Measurements from ENCODE around the gene BNC2.

Gene BNC2

DNA sequence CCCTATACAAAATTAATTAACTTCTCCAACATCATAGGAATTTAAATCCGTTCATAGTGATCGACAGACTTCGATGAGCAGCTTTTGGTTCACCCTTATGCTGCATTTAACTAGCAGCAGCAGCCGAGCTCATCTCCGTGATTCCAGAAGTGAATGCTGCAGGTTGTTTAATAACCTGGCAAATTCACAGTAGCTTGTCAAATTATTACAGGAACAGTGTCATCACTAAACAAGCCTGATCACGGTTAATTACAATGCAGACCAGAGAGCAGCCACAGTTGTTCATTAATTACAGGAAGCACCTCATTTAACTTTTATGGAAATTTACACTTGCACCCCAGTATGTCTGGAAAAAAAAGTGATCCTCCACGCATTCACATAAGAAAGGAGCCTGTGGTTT lies 188.2 kb downstream of the BNC2 start:
- peaks cover 5% of the 10 kb centered on the region for H3K4me1 ChIP-seq (ENCODE audit: control insufficient read depth, insufficient read depth, low read length)
- H3K4me3 ChIP-seq (ENCODE audit: low read depth, low read length): no peak overlapping the region
- POLR2A ChIA-PET: no interaction called here
- TF ChIP-seq ZNF221 (tag by site-specific recombination; IDR thresholded peaks at IDR 0.05; ENCODE audit: borderline replicate concordance) (no peak), GLI4 (tag by site-specific recombination; IDR thresholded peaks at IDR 0.05) (no peak), ZNF791 (tag by site-specific recombination; IDR thresholded peaks at IDR 0.05) (no peak), ZNF670 (tag by site-specific recombination; IDR thresholded peaks at IDR 0.05; ENCODE audit: low read depth) (no peak), ZNF37A (tag by site-specific recombination; IDR thresholded peaks at IDR 0.05) (no peak), ZSCAN30 (tag by site-specific recombination; IDR thresholded peaks at IDR 0.05) (no peak), SP7 (tag by site-specific recombination; IDR thresholded peaks at IDR 0.05) (no peak), ZNF184 (tag by site-specific recombination; IDR thresholded peaks at IDR 0.05) (no peak), ZNF23 (tag by site-specific recombination; IDR thresholded peaks at IDR 0.05; ENCODE audit: borderline replicate concordance) (no peak), ZNF514 (tag by site-specific recombination; IDR thresholded peaks at IDR 0.05) (no peak), REPIN1 (tag by site-specific recombination; IDR thresholded peaks at IDR 0.05; ENCODE audit: low read depth) (no peak)
- TF ChIP-seq, protein P1, sequence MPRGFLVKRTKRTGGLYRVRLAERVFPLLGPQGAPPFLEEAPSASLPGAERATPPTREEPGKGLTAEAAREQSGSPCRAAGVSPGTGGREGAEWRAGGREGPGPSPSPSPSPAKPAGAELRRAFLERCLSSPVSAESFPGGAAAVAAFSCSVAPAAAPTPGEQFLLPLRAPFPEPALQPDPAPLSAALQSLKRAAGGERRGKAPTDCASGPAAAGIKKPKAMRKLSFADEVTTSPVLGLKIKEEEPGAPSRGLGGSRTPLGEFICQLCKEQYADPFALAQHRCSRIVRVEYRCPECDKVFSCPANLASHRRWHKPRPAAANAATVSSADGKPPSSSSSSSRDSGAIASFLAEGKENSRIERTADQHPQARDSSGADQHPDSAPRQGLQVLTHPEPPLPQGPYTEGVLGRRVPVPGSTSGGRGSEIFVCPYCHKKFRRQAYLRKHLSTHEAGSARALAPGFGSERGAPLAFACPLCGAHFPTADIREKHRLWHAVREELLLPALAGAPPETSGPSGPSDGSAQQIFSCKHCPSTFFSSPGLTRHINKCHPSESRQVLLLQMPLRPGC (tag by site-specific recombination; IDR thresholded peaks at IDR 0.05): no peak
- TF ChIP-seq, protein P2, sequence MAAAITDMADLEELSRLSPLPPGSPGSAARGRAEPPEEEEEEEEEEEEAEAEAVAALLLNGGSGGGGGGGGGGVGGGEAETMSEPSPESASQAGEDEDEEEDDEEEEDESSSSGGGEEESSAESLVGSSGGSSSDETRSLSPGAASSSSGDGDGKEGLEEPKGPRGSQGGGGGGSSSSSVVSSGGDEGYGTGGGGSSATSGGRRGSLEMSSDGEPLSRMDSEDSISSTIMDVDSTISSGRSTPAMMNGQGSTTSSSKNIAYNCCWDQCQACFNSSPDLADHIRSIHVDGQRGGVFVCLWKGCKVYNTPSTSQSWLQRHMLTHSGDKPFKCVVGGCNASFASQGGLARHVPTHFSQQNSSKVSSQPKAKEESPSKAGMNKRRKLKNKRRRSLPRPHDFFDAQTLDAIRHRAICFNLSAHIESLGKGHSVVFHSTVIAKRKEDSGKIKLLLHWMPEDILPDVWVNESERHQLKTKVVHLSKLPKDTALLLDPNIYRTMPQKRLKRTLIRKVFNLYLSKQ (tag by site-specific recombination; IDR thresholded peaks at IDR 0.05; ENCODE audit: borderline replicate concordance): no peak
- H3K36me3 ChIP-seq (ENCODE audit: control insufficient read depth in 2 of 2, insufficient read depth in 1 of 2, low read length in 2 of 2): no peaks in the 10 kb centered on the region
- CTCF ChIA-PET: interaction anchor here (0.7 kb wide), 2 partner anchors 58 to 779 kb away, joined by 3 read pairs; no protein-coding TSS in a partner anchor
- H3K27ac ChIP-seq (ENCODE audit: extremely low read depth, low read depth, low read length): no peak overlapping the region
- no peaks in the 10 kb centered on the region for H3K9me3 ChIP-seq (ENCODE audit: control insufficient read depth, insufficient read depth, low read depth, low read length)

DNA sequence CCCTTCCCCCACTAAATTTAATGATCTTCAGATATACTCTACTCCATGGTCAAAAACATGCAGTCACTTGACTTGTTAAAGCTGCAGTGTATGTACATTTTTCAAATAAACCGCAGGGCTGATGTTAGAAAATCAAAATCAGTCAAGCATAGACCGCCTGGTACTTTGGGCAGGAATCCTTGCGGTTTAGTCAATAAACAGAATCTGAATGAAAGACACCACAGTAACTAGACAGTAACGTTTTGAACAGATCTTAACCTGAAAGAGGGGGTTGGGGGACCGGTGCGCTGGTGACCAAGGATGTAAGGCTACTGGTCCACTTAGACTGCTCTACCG lies 188.8 kb downstream of the BNC2 start:
- no peaks in the 10 kb centered on the region for H3K9me3 ChIP-seq (ENCODE audit: control insufficient read depth, insufficient read depth, low read depth, low read length)
- POLR2A ChIA-PET: no interaction called here
- no peak overlapping the region for H3K27ac ChIP-seq (ENCODE audit: extremely low read depth, low read depth, low read length)
- CTCF ChIA-PET: no interaction called here
- H3K4me1 ChIP-seq (ENCODE audit: control insufficient read depth, insufficient read depth, low read length): peaks cover 2% of the 10 kb centered on the region; the same call in 1 of the 2 replicates
- TF ChIP-seq, protein P3, sequence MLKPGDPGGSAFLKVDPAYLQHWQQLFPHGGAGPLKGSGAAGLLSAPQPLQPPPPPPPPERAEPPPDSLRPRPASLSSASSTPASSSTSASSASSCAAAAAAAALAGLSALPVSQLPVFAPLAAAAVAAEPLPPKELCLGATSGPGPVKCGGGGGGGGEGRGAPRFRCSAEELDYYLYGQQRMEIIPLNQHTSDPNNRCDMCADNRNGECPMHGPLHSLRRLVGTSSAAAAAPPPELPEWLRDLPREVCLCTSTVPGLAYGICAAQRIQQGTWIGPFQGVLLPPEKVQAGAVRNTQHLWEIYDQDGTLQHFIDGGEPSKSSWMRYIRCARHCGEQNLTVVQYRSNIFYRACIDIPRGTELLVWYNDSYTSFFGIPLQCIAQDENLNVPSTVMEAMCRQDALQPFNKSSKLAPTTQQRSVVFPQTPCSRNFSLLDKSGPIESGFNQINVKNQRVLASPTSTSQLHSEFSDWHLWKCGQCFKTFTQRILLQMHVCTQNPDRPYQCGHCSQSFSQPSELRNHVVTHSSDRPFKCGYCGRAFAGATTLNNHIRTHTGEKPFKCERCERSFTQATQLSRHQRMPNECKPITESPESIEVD (tag by site-specific recombination; IDR thresholded peaks at IDR 0.05): peak; percentile 40
- TF ChIP-seq SCRT1 (tag by site-specific recombination; IDR thresholded peaks at IDR 0.05; ENCODE audit: borderline replicate concordance): no peak
- TF ChIP-seq ZNF350 (tag by site-specific recombination; IDR thresholded peaks at IDR 0.05): no peak
- H3K36me3 ChIP-seq (ENCODE audit: control insufficient read depth in 2 of 2, insufficient read depth in 1 of 2, low read length in 2 of 2): no peaks in the 10 kb centered on the region
- H3K4me3 ChIP-seq (ENCODE audit: low read depth, low read length): no peak overlapping the region

DNA sequence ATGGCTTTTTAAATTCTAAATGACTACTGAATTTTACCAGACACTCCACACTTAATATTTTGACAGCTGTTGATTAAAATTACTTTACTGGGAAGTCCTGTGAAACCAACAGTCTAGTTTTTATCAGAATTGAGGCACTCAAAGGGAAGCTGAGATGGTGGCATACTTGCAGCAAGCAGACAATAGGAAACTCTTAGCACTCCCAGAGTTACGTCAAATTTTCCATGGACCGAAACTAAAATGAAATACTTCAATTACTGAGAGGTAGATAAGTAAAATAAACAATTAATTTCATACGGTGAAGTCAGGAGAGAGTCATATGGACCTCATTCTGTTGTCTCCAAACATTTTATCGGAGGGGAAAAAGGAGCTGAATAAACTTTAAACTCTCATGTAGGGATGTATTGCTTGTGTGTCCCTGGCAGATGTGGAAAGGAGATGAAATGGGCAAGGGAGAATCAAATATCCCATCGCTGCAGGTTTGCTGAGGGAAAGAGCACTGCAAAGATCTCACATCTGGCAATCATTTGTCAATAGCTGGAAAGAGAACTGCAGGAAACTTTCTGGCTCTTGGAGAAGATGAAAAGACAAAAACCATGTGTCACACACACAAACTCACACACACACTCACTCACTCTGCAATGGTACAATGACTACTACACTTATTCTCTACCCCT lies 189.4 kb downstream of the BNC2 start:
- POLR2A ChIA-PET: no interaction called here
- TF ChIP-seq ZNF571 (tag by site-specific recombination; IDR thresholded peaks at IDR 0.05) (no peak), ZBTB48 (tag by site-specific recombination; IDR thresholded peaks at IDR 0.05) (0 out of 2 replicates have a peak, but pooled peaks have one; percentile 39), ZNF843 (tag by site-specific recombination; IDR thresholded peaks at IDR 0.05) (no peak)
- TF ChIP-seq, protein P4, sequence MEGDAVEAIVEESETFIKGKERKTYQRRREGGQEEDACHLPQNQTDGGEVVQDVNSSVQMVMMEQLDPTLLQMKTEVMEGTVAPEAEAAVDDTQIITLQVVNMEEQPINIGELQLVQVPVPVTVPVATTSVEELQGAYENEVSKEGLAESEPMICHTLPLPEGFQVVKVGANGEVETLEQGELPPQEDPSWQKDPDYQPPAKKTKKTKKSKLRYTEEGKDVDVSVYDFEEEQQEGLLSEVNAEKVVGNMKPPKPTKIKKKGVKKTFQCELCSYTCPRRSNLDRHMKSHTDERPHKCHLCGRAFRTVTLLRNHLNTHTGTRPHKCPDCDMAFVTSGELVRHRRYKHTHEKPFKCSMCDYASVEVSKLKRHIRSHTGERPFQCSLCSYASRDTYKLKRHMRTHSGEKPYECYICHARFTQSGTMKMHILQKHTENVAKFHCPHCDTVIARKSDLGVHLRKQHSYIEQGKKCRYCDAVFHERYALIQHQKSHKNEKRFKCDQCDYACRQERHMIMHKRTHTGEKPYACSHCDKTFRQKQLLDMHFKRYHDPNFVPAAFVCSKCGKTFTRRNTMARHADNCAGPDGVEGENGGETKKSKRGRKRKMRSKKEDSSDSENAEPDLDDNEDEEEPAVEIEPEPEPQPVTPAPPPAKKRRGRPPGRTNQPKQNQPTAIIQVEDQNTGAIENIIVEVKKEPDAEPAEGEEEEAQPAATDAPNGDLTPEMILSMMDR (tag by site-specific recombination; IDR thresholded peaks at IDR 0.05): no peak
- TF ChIP-seq, protein P5, sequence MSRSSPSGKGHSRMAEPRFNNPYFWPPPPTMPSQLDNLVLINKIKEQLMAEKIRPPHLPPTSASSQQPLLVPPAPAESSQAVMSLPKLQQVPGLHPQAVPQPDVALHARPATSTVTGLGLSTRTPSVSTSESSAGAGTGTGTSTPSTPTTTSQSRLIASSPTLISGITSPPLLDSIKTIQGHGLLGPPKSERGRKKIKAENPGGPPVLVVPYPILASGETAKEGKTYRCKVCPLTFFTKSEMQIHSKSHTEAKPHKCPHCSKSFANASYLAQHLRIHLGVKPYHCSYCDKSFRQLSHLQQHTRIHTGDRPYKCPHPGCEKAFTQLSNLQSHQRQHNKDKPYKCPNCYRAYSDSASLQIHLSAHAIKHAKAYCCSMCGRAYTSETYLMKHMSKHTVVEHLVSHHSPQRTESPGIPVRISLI (tag by site-specific recombination; IDR thresholded peaks at IDR 0.05): no peak
- TF ChIP-seq, protein P6, sequence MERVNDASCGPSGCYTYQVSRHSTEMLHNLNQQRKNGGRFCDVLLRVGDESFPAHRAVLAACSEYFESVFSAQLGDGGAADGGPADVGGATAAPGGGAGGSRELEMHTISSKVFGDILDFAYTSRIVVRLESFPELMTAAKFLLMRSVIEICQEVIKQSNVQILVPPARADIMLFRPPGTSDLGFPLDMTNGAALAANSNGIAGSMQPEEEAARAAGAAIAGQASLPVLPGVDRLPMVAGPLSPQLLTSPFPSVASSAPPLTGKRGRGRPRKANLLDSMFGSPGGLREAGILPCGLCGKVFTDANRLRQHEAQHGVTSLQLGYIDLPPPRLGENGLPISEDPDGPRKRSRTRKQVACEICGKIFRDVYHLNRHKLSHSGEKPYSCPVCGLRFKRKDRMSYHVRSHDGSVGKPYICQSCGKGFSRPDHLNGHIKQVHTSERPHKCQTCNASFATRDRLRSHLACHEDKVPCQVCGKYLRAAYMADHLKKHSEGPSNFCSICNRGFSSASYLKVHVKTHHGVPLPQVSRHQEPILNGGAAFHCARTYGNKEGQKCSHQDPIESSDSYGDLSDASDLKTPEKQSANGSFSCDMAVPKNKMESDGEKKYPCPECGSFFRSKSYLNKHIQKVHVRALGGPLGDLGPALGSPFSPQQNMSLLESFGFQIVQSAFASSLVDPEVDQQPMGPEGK (tag by site-specific recombination; IDR thresholded peaks at IDR 0.05): no peak

More for the DNA sequence above, 189.4 kb downstream of the BNC2 start:
- CTCF ChIA-PET: interaction anchor here (0.6 to 0.7 kb wide), 2 partner anchors 24 to 63 kb away, joined by 4 read pairs; no protein-coding TSS in a partner anchor
- Histone ChIP-seq H3K27ac (ENCODE audit: extremely low read depth, low read depth, low read length) (peak overlapping the region; percentile 39; the same call in 1 of the 2 replicates), H3K36me3 (ENCODE audit: control insufficient read depth in 2 of 2, insufficient read depth in 1 of 2, low read length in 2 of 2) (no peaks in the 10 kb centered on the region), H3K9me3 (ENCODE audit: control insufficient read depth, insufficient read depth, low read depth, low read length) (no peaks in the 10 kb centered on the region), H3K4me3 (ENCODE audit: low read depth, low read length) (no peak overlapping the region), H3K4me1 (ENCODE audit: control insufficient read depth, insufficient read depth, low read length) (peaks cover 2% of the 10 kb centered on the region; the same call in 1 of the 2 replicates)

Data from HEK293 (cell line).